ENCODE results near the gene RACK1. TPM values are rescaled to one million over a fixed set of nuclear protein-coding genes. Genes with fewer than 3 reads are reported as not detected.
A peak's percentile ranks its signal among the peaks of the same experiment; 100 is the strongest.

Gene RACK1
- total and polyA plus RNA-seq, 2 of the 13 experiments (the other 11 are each of a cell fraction or from before 2014, with no cell fraction given), result 2,514 to 6,141 TPM

- TF ChIP-seq, protein P1, sequence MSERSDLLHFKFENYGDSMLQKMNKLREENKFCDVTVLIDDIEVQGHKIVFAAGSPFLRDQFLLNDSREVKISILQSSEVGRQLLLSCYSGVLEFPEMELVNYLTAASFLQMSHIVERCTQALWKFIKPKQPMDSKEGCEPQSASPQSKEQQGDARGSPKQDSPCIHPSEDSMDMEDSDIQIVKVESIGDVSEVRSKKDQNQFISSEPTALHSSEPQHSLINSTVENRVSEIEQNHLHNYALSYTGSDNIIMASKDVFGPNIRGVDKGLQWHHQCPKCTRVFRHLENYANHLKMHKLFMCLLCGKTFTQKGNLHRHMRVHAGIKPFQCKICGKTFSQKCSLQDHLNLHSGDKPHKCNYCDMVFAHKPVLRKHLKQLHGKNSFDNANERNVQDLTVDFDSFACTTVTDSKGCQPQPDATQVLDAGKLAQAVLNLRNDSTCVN (CRISPR knock-in tag; IDR thresholded peaks at IDR 0.05; ENCODE audit: borderline replicate concordance), result no peak
- TF ChIP-seq, protein P2, sequence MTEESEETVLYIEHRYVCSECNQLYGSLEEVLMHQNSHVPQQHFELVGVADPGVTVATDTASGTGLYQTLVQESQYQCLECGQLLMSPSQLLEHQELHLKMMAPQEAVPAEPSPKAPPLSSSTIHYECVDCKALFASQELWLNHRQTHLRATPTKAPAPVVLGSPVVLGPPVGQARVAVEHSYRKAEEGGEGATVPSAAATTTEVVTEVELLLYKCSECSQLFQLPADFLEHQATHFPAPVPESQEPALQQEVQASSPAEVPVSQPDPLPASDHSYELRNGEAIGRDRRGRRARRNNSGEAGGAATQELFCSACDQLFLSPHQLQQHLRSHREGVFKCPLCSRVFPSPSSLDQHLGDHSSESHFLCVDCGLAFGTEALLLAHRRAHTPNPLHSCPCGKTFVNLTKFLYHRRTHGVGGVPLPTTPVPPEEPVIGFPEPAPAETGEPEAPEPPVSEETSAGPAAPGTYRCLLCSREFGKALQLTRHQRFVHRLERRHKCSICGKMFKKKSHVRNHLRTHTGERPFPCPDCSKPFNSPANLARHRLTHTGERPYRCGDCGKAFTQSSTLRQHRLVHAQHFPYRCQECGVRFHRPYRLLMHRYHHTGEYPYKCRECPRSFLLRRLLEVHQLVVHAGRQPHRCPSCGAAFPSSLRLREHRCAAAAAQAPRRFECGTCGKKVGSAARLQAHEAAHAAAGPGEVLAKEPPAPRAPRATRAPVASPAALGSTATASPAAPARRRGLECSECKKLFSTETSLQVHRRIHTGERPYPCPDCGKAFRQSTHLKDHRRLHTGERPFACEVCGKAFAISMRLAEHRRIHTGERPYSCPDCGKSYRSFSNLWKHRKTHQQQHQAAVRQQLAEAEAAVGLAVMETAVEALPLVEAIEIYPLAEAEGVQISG (CRISPR knock-in tag; IDR thresholded peaks at IDR 0.05), result no peak
- TF ChIP-seq TBP (CRISPR knock-in tag; IDR thresholded peaks at IDR 0.05) (no peak), ZMYM3 (CRISPR knock-in tag; IDR thresholded peaks at IDR 0.05) (no peak), KLF6 (CRISPR knock-in tag; IDR thresholded peaks at IDR 0.05) (no peak), E2F1 (CRISPR knock-in tag; IDR thresholded peaks at IDR 0.05) (no peak), MTA3 (CRISPR knock-in tag; IDR thresholded peaks at IDR 0.05) (no peak), ZNF850 (CRISPR knock-in tag; conservative IDR thresholded peaks at IDR 0.05) (no peak), TRIM24 (CRISPR knock-in tag; IDR thresholded peaks at IDR 0.05) (no peak), THRA (CRISPR knock-in tag; IDR thresholded peaks at IDR 0.05; ENCODE audit: borderline replicate concordance) (0 out of 2 replicates have a peak, but pooled peaks have one; percentile 27), TSC22D2 (CRISPR knock-in tag; IDR thresholded peaks at IDR 0.05; ENCODE audit: borderline replicate concordance) (no peak), RNF2 (conservative IDR thresholded peaks at IDR 0.05; ENCODE audit: low read depth) (no peak), ZNF451 (CRISPR knock-in tag; IDR thresholded peaks at IDR 0.05) (no peak), ZSCAN12 (CRISPR knock-in tag; IDR thresholded peaks at IDR 0.05) (no peak), GATA4 (IDR thresholded peaks at IDR 0.05; ENCODE audit: borderline replicate concordance, low read depth) (no peak), ZNF414 (CRISPR knock-in tag; IDR thresholded peaks at IDR 0.05) (no peak), FOXA3 (CRISPR knock-in tag; IDR thresholded peaks at IDR 0.05) (no peak), ZNF3 (CRISPR knock-in tag; IDR thresholded peaks at IDR 0.05) (no peak), JARID2 (CRISPR knock-in tag; IDR thresholded peaks at IDR 0.05; ENCODE audit: insufficient replicate concordance) (no peak), KDM4B (CRISPR knock-in tag; IDR thresholded peaks at IDR 0.05) (no peak), NFATC3 (CRISPR knock-in tag; IDR thresholded peaks at IDR 0.05) (no peak), FOSL2 (CRISPR knock-in tag; IDR thresholded peaks at IDR 0.05) (no peak)
- TF ChIP-seq, protein P3, sequence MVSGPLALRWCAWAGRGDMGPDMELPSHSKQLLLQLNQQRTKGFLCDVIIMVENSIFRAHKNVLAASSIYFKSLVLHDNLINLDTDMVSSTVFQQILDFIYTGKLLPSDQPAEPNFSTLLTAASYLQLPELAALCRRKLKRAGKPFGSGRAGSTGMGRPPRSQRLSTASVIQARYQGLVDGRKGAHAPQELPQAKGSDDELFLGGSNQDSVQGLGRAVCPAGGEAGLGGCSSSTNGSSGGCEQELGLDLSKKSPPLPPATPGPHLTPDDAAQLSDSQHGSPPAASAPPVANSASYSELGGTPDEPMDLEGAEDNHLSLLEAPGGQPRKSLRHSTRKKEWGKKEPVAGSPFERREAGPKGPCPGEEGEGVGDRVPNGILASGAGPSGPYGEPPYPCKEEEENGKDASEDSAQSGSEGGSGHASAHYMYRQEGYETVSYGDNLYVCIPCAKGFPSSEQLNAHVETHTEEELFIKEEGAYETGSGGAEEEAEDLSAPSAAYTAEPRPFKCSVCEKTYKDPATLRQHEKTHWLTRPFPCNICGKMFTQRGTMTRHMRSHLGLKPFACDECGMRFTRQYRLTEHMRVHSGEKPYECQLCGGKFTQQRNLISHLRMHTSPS (CRISPR knock-in tag; IDR thresholded peaks at IDR 0.05; ENCODE audit: low read depth), result no peak
These were observed 54.9 kb downstream of the RACK1 start (continued) for GRCh38 chr5:181188700-181189362.

All from HepG2 (cell line).